GM21723 (cell line): ENCODE measurements around the gene FOXA2.

Source experiments
- ATAC-seq: cut with Tn5 transposase; IDR thresholded peaks from one replicate; pipeline ENCODE4 v1.9.1; 2021; ENCODE audit warnings: mild to moderate bottlenecking, moderate library complexity; ENCODE audit not compliant: unreplicated experiment

FOXA2 gene

GRCh38 chr20:22584922-22585785 lies 782 bp upstream of the FOXA2 start:
- ATAC-seq: no peak

GRCh38 chr20:22583773-22584521 lies 425 bp downstream of the FOXA2 start:
- ATAC-seq: no peak

- no peak for ATAC-seq
These were observed 1.2 kb downstream of the FOXA2 start for GRCh38 chr20:22582964-22583772.

- ATAC-seq: no peak
These were observed 1.9 kb downstream of the FOXA2 start for GRCh38 chr20:22582386-22582963.

- ATAC-seq: no peak
These were observed 2.7 kb downstream of the FOXA2 start for GRCh38 chr20:22581437-22582385.

DNA sequence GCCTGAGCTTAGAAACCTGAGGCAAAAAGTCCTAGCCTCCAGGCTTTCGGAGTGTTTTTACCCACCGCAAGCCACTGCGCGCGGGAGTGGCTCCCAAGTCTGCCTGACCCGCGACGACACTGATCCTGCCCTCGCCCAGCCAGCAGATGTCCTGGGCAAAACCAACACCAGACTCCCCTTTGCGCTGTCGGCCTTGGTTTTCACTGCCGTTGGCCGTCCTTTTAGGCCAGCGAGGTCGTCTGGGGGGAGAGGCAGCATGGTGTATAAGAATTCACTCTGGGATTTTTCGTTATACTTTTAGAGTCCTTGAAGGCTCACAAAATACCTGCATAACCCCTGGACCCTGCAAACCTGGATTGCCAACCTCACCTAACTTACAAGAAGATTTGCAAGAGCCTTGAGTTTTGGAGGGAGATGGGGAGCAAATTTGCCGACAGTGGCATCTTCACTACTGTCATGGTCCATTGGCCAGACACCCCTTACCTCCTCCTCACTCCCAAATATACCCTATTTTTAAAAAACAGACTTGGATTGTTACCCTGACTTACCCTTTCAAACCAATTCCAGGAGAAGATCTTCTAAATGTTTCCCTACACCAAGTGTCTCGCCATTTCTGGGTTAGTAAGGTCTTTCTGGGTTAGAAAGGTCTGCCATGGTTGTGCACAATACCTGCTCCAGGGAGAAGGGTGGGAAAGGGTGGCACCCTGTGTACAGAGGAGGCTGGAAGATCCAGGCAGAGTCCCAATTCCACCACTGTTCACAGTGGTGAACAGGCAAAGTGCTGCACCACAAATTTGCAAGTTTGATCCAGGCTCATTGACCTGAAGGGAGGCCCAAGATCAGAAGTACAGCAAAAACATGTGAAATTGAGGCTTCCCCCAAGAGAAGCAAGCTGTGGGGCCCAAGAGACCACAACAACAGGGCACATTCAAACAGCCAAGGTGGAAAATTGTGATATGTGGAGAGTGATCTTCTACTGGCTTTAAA lies 4.4 kb downstream of the FOXA2 start:
- no peak for ATAC-seq

GRCh38 chr20:22579119-22579427 lies 5.3 kb downstream of the FOXA2 start:
- no peak for ATAC-seq

DNA sequence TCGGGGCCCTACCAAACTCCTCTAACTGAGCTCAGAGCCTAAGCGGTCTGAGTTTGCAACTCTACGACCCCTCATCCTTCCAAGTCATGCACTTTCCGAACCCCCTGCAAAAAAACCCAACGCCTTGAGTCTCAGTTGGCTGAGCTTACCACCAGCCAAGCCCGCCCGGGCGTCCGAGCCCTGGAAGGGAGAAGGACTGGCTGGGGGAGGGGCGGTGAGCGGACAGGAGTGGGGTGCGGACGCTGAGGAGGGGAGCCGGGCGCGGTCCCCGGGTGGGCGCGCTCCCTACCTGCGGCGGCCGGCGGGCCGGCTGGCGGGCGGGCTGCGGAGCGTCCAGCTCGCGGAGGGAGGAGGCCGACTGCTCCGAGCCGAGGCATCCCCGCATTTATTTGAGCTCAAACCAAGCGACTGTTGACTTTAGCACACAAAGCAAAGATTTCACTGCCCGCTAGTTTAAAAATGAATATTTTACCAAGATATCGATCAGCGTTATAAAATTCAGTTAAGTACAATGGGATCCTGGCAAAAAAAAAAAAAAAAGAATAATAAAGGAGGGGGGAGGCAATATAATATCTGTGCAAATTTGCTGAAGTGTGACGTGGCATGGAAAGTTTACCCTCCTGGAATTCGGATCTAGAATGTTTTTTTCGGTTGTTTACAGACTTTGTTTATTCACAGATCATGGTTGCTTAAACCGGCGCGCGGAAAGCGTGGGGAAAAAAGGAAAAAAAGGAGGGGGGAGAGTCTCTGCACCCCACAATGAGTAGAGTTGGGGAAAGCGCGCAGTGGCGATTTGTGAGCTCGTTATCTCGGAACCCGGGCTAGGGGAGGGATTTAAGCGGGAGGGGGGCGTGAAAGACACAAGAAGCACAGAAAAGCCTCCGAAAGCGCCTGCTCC lies 5.9 kb downstream of the FOXA2 start:
- ATAC-seq: no peak

DNA sequence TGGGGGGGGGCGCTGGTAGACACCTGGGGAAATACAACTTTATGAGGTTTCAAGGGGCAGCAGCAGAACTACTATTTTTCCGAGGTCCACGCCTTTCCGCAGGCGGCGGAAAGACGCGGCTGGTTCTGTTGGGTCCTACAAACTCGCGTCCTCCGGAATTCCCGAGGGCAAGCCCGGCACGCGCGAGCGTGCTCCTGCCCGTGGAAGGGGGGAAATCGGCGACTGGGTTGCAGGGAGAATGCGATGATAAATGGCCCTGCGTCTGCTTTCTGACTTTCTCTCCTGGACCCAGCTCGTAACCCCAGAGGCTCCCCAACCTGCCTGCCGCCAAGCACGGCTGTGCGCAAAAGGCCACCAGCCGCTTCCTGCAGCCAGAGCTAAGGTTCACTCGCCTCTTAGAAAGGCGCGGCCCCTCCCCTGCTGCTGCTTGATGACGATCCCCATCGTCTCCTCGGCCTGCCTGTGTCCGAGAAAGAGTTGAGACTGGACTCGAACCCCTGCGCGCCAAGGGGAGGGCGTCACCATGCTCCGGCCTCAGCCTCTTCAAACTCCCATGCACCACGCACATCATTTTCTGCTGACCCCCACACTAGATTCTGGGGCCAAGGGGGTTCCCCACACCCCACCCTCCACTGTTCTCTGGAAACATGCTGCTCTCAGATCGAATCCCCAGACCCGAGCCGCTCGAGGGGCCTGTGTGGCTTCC lies 6.7 kb downstream of the FOXA2 start:
- no peak for ATAC-seq

DNA sequence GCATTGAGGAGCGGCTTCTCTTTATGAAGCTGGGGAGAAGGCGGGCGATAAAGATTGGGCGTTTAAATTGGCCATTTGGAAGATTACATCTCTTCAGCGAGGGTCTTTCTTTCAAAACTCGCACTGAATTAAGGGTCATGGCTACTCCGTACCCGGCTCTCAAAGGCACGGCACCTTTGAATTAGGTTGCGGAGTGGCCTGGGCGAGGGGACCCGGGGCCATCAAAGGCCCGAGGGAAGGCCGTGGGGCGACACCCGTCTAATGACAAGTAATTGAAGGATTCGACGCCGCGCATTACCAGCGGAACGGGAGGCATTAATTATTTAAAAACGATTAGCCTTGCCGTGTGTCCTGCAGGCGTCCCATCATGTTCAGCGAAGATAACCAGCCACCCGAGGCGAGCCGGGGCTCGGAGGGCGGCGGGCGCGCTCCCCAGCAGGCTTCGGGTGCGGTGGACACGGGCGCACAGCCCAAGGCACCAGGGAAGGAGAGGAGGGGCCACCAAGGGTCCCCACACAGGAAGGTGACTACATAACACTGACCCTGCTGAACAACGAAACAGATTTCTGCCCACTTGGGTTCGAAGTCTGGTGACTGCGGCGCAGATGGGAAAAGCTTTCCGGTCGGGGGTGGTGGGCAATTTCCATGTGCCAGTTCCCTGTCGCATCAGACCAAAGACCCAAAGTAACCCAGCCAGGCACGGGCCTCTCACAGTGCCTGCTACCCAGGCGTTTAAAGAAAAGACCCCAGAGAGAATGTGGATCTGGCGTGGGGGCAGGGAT lies 7.4 kb downstream of the FOXA2 start:
- ATAC-seq: no peak

- ATAC-seq: no peak
These were observed 8.1 kb downstream of the FOXA2 start for GRCh38 chr20:22576273-22576672.

GRCh38 chr20:22575737-22576136 lies 8.6 kb downstream of the FOXA2 start:
- ATAC-seq: no peak

GRCh38 chr20:22575087-22575721 lies 9.2 kb downstream of the FOXA2 start:
- no peak for ATAC-seq

DNA sequence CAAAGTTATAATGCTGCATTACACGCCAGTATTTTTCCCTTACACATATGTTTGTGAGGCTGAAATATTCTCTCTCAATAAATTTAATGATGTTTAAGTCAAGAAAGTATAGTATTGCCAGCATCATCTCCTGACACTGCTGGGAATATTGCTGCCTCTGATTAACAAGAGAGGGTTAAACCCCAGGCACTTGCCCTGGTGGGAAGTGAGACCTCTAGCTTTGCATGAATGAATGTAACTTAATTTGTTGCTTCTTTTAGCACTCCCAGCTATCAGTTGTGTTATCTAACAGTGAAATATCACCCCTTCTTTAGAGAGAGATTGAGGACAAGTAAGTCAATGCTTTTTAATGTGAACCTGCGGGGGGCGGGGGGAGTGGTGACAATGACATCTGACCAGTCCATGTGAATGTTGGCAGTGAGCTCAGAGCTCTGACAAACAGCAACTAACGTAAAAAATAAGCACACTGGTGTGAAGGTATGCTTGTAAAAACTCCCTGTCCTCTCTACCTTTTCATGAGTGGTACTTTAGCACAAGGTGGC lies 9.8 kb downstream of the FOXA2 start:
- no peak for ATAC-seq

DNA sequence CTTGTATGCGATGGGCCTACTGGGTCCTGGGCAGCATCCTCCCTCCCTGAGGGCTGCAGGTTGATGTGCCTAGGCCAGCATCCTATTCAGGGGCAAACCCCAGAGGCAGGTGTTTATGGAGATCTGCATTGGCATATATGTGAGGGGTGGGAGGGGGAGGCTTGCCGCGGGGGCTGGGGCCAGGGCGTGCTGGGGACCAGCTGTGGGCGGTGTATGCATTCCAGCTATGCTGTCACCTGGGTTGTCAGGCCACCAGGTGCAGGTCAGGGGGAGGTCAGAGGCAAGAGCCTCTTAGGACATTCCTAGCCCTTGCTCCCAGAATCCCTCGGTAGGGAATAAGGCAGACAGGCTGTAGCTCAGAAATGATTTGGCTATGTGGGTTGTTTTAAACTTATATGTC lies 11.9 kb downstream of the FOXA2 start:
- no peak for ATAC-seq

DNA sequence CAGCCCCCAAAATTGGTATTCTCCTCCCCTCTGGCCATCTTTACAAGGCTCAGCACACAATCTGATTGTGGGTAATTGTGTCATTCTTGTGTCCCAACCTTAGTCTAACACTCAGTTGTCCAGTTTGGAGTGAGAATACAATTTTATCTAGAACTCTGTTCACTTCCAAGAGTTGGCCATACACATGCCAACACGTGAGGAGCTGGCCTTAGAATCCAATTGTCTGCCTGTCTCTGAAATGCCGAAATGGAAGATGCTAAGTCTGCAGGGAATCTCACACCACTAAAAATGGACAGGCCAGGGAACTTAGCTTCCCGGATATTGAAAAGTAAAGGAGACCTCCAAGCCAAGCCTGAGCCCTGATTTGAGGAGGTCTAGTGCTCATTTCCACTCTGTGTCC lies 12.3 kb downstream of the FOXA2 start:
- ATAC-seq: no peak
